Mesenchymal stem cell (in vitro differentiated cells and primary cell): ENCODE measurements around the gene CCDC74B.
"Not testable (repeated sequence)": the region's sequence is repeated elsewhere in the genome, so short reads cannot be mapped to it uniquely, and the experiment has no call there.

Experiments used
- DNase-seq: peaks from one replicate; pipeline ENCODE4 v3.0.0-alpha.2; 2013
- H2AFZ ChIP-seq: one replicate; pipeline ENCODE4 v1.6.1; 2013; ENCODE audit warnings: low read depth, mild to moderate bottlenecking, control low read depth, inconsistent platforms, low read length, moderate library complexity
- H2AK5ac ChIP-seq: 2 replicates; pipeline ENCODE4 v1.6.1; 2013; ENCODE audit warnings: low read length, moderate library complexity, mild to moderate bottlenecking, inconsistent platforms; ENCODE audit not compliant: severe bottlenecking
- H2BK120ac ChIP-seq: one replicate; pipeline ENCODE4 v1.6.1; 2013; ENCODE audit warnings: low read depth, mild to moderate bottlenecking, inconsistent platforms, low read length, moderate library complexity
- H2BK12ac ChIP-seq, 2 experiments: one replicate each; pipeline ENCODE4 v1.6.1; 2013; ENCODE audit warnings: inconsistent platforms in 2 of 2, low read length in 2 of 2, mild to moderate bottlenecking in 2 of 2, moderate library complexity in 2 of 2, control low read depth in 1 of 2
- H2BK15ac ChIP-seq: one replicate; pipeline ENCODE4 v1.6.1; 2013; ENCODE audit warnings: mild to moderate bottlenecking, low read depth, inconsistent platforms; ENCODE audit not compliant: poor library complexity, severe bottlenecking
- H2BK5ac ChIP-seq: 2 replicates; pipeline ENCODE4 v1.6.1; 2013; ENCODE audit warnings: low read depth, mild to moderate bottlenecking, low read length, control low read depth, inconsistent platforms; ENCODE audit not compliant: poor library complexity, severe bottlenecking
- H3K14ac ChIP-seq, 2 experiments: one replicate each; pipeline ENCODE4 v1.6.1; 2013; ENCODE audit warnings: inconsistent platforms in 2 of 2, low read length in 2 of 2, control low read depth in 1 of 2, mild to moderate bottlenecking in 1 of 2, moderate library complexity in 1 of 2
- H3K18ac ChIP-seq, 2 experiments: one replicate each; pipeline ENCODE4 v1.6.1; 2013; ENCODE audit warnings: inconsistent platforms in 2 of 2, low read length in 2 of 2, control low read depth in 1 of 2, low read depth in 1 of 2, mild to moderate bottlenecking in 1 of 2
- H3K23ac ChIP-seq, 2 experiments: one replicate each; pipeline ENCODE4 v1.6.1; 2013; ENCODE audit warnings: inconsistent platforms in 2 of 2, low read length in 2 of 2, mild to moderate bottlenecking in 2 of 2, moderate library complexity in 2 of 2, control low read depth in 1 of 2
- H3K27ac ChIP-seq: 2 replicates; pipeline ENCODE4 v1.5.1; 2013; ENCODE audit warnings: mild to moderate bottlenecking, moderate library complexity, low read length, control low read depth, inconsistent platforms; ENCODE audit not compliant: poor library complexity, severe bottlenecking
- H3K27me3 ChIP-seq, 2 experiments: 2 replicates each; pipeline versions ENCODE4 v1.6.1 to v1.7.0; 2013; ENCODE audit warnings: low read length in 2 of 2, mild to moderate bottlenecking in 2 of 2, moderate library complexity in 2 of 2, control low read depth in 1 of 2, inconsistent platforms in 1 of 2; ENCODE audit not compliant: control insufficient read depth in 1 of 2, insufficient read depth in 1 of 2
- H3K36me3 ChIP-seq, 2 experiments: 2 replicates each; pipeline versions ENCODE4 v1.6.1 to v1.7.0; 2013; ENCODE audit warnings: low read length in 2 of 2, control low read depth in 1 of 2, inconsistent platforms in 1 of 2, low read depth in 1 of 2, mild to moderate bottlenecking in 1 of 2; ENCODE audit not compliant: insufficient read depth in 2 of 2, control insufficient read depth in 1 of 2
- H3K4ac ChIP-seq, 2 experiments: one replicate each; pipeline ENCODE4 v1.6.1; 2013; ENCODE audit warnings: inconsistent platforms in 2 of 2, low read length in 2 of 2, mild to moderate bottlenecking in 2 of 2, moderate library complexity in 2 of 2, control low read depth in 1 of 2, low read depth in 1 of 2
- H3K4me1 ChIP-seq: 2 replicates; pipeline ENCODE4 v1.6.1; 2013; ENCODE audit warnings: low read depth, low read length, control low read depth; ENCODE audit not compliant: control insufficient read depth, insufficient read depth
- H3K4me2 ChIP-seq: 2 replicates; pipeline ENCODE4 v1.6.1; 2013; ENCODE audit warnings: low read length, mild to moderate bottlenecking, inconsistent platforms; ENCODE audit not compliant: poor library complexity, severe bottlenecking
- H3K4me3 ChIP-seq, 2 experiments: 2 replicates each; pipeline versions ENCODE4 v1.5.1 to v1.7.0; 2013; ENCODE audit warnings: low read length in 2 of 2, mild to moderate bottlenecking in 2 of 2, control low read depth in 1 of 2, low read depth in 1 of 2; ENCODE audit not compliant: insufficient read depth in 1 of 2
- H3K79me1 ChIP-seq: replicated peaks from 2 replicates; pipeline ENCODE4 v1.6.1; 2013; ENCODE audit warnings: mild to moderate bottlenecking, control low read depth, low read length, inconsistent platforms; ENCODE audit not compliant: poor library complexity, severe bottlenecking
- H3K9ac ChIP-seq: 2 replicates; pipeline ENCODE4 v1.7.0; 2013; ENCODE audit warnings: mild to moderate bottlenecking, low read length, moderate library complexity
- H3K9me3 ChIP-seq: 2 replicates; pipeline ENCODE4 v1.7.0; 2013; ENCODE audit warnings: mild to moderate bottlenecking, low read length; ENCODE audit not compliant: control insufficient read depth
- H4K8ac ChIP-seq: one replicate; pipeline ENCODE4 v1.6.1; 2013; ENCODE audit warnings: inconsistent platforms, mild to moderate bottlenecking, low read length, moderate library complexity
- H4K91ac ChIP-seq: one replicate; pipeline ENCODE4 v1.6.1; 2013; ENCODE audit warnings: mild to moderate bottlenecking, low read length, inconsistent platforms
- WGBS: methylation state at CpG from one replicate; pipeline ENCODE4 v1.1.7; 2013; ENCODE audit warnings: mixed read lengths; 5-methylcytosine and 5-hydroxymethylcytosine counted together

The CCDC74B gene

DNA sequence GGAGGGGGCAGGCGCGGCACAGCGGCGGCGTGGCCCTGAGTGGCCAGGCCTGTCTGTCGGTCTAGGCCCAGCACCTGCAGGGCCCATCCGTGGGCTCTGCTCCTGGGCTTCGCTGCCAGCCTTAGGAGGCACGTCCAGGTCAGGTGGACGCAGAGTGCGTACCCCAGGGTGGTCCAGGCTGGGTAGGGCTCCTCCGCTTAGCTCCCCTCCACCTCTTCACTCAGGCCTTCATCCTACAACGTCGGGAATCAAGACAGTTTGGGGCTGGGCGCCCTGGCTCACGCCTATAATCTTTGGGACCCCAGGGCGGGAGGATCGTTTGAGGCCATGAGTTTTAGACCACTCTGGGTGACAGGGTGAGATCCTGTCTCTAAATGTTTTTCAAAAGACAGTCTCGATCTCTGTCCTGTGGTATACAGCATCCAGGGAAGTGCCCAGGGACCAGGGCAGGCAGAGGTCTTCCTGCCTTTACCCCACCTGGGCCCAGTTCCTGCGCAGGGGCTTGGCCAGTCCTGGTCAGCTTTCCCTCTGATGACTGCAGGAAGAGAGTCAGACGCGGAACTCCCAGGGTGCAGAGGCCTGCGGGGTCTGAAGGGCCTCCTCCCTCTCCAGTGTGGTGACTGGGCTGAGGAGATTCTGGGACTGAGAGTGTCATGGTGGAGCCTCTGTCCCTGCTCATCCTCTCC is 38.1 kb upstream of the CCDC74B start:
- not testable (repeated sequence) for H2BK15ac ChIP-seq
- Histone ChIP-seq H4K8ac (peak overlapping the region; percentile 92), H3K36me3 (peaks cover 0 to 16% of the 10 kb centered on the region in 2 experiments)

DNA sequence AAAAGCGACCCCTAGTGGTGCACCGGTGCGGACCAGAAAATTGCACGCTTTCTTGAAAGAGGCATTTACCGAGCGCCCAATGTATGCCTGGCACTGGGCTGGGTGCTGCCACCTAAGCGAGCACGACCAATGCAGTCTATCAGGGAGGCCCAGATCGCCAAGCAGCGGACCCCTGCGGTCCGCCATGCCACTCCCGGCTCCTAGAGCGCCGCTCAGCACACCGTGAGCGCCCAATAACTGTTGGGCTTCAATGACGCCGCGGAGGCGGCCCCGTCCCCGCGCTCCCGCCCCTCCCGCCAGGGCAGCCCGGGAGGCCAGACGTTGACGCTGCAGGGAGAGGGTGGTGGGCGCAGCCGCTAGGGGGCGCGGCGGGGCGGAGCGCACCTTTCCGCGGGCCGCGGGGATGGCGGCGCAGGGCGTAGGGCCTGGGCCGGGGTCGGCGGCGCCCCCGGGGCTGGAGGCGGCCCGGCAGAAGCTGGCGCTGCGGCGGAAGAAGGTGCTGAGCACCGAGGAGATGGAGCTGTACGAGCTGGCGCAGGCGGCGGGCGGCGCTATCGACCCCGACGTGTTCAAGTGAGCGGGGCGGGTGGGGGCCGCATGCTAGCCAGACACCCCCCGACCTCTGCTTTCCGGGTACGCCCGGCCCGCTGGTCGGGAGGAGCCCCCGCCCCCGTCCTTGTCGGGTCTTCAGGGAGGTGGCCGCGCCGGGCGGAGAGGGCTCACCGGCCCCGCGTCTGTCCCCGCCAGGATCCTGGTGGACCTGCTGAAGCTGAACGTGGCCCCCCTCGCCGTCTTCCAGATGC is 37.2 kb upstream of the CCDC74B start, which contains the start of gene MZT2B:
MZT2B (plus strand) TSS at position 383 of the 803 bp plus-strand sequence; CDS start at position 404, 21 bp downstream.
- peak within 1 kb of the TSS; percentile 94 for H3K9ac ChIP-seq
- peak within 1 kb of the TSS in 1 of 2 experiments; percentile 4 for H3K14ac ChIP-seq
- H3K4me1 ChIP-seq = peaks cover 33% of the 10 kb centered on the region
- not testable (repeated sequence) for H3K9me3 ChIP-seq, H3K27me3 ChIP-seq, H3K79me1 ChIP-seq
- peak within 1 kb of the TSS; percentile 76 to 99 for H3K18ac ChIP-seq
- peak; percentile 85 for DNase-seq
- H2BK12ac ChIP-seq = peak within 1 kb of the TSS in 1 of 2 experiments; percentile 31
- H2BK5ac ChIP-seq = peak within 1 kb of the TSS; percentile 74
- 1% methylated on average over 51 of the region's 86 CpGs for WGBS
- H3K23ac ChIP-seq = peak within 1 kb of the TSS in 1 of 2 experiments; percentile 90
- peak within 1 kb of the TSS; percentile 62 for H2BK120ac ChIP-seq
- peak within 1 kb of the TSS; percentile 94 for H3K4me2 ChIP-seq
- peak within 1 kb of the TSS; percentile 92 for H4K8ac ChIP-seq
- H3K4ac ChIP-seq = peak within 1 kb of the TSS; percentile 75 to 85
- peak within 1 kb of the TSS; percentile 19 for H2BK15ac ChIP-seq
- peak within 1 kb of the TSS; percentile 53 for H2AK5ac ChIP-seq
- H3K36me3 ChIP-seq = peaks cover 0 to 12% of the 10 kb centered on the region in 2 experiments
- H2AFZ ChIP-seq = peak within 1 kb of the TSS; percentile 81
- H3K4me3 ChIP-seq = peak within 1 kb of the TSS; percentile 83 to 94
- H3K27ac ChIP-seq = peak within 1 kb of the TSS; percentile 87
- H4K91ac ChIP-seq = peak within 1 kb of the TSS; percentile 91

More for the DNA sequence above, 38.1 kb upstream of the CCDC74B start:
- not testable (repeated sequence) for H2BK5ac ChIP-seq, H3K27me3 ChIP-seq, H2BK120ac ChIP-seq, H3K14ac ChIP-seq, H2BK12ac ChIP-seq, H3K9me3 ChIP-seq, H3K23ac ChIP-seq, H2AK5ac ChIP-seq
- Histone ChIP-seq H3K4me1 (peaks cover 33% of the 10 kb centered on the region), H3K4me2 (peak overlapping the region; percentile 86), H3K9ac (peak overlapping the region; percentile 87), H3K4me3 (peak overlapping the region; percentile 61 to 94), H3K79me1 (peaks cover 13% of the 10 kb centered on the region), H3K27ac (peak overlapping the region; percentile 55), H3K18ac (peak overlapping the region; percentile 28 to 43), H4K91ac (peak overlapping the region; percentile 91), H2AFZ (peak overlapping the region; percentile 66), H3K4ac (peak overlapping the region; percentile 24 to 46)
- peak; percentile 23 for DNase-seq
- 43% methylated on average over 14 of the region's 23 CpGs for WGBS

DNA sequence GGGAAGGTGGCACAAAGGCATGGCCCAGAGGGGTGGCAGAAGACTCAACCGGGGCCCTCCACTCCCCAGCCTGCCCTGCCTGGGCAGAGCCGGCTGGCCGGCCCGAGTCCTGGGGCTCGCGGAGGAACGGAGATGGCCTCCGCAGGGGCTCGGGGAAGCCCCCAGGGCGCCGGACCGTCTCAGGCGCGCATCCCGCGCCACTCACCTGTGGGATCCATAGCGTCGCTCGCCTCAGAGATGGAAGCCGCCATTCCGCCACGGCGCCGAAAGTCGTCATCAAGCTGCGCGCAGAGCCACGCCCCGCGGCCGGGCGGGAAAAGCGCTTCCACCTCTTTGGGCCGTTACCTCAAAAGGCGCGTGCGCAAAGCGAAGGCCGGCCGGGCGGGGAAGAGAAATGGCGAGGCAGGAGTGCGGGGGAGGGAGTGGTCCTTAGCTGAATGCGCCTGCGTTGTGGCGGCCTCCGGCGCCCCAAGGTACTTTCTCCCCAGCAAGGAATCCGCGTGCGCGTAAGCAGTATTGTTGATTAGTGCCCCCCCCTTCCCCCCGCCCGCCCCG is 36.5 kb upstream of the CCDC74B start, which contains the start of gene SMPD4:
SMPD4 (minus strand) TSS at position 278 of the 555 bp plus-strand sequence. CDS start 5,010 bp downstream, outside the sequence.
- H3K27ac ChIP-seq = peak within 1 kb of the TSS; percentile 87
- peaks cover 0 to 12% of the 10 kb centered on the region in 2 experiments for H3K36me3 ChIP-seq
- H3K14ac ChIP-seq = peak within 1 kb of the TSS in 1 of 2 experiments; percentile 4
- H2AK5ac ChIP-seq = peak within 1 kb of the TSS; percentile 53
- peaks cover 9% of the 10 kb centered on the region for H3K79me1 ChIP-seq
- peak within 1 kb of the TSS; percentile 75 to 85 for H3K4ac ChIP-seq
- peak within 1 kb of the TSS; percentile 83 to 94 for H3K4me3 ChIP-seq
- peak within 1 kb of the TSS; percentile 74 for H2BK5ac ChIP-seq
- peak within 1 kb of the TSS; percentile 90 for H4K91ac ChIP-seq
- WGBS = under 1% methylated on average over 46 of the region's 55 CpGs
- H4K8ac ChIP-seq = peak within 1 kb of the TSS; percentile 85
- peaks cover 32% of the 10 kb centered on the region for H3K4me1 ChIP-seq
- H2BK12ac ChIP-seq = peak within 1 kb of the TSS in 1 of 2 experiments; percentile 31
- H3K18ac ChIP-seq = peak within 1 kb of the TSS; percentile 76 to 99
- H3K4me2 ChIP-seq = peak within 1 kb of the TSS; percentile 94
- H2AFZ ChIP-seq = peak within 1 kb of the TSS; percentile 81
- H3K27me3 ChIP-seq = no peaks in the 10 kb centered on the region
- peak within 1 kb of the TSS in 1 of 2 experiments; percentile 90 for H3K23ac ChIP-seq
- peak within 1 kb of the TSS; percentile 94 for H3K9ac ChIP-seq
- peak within 1 kb of the TSS; percentile 19 for H2BK15ac ChIP-seq
- peak; percentile 96 for DNase-seq
- peak within 1 kb of the TSS; percentile 62 for H2BK120ac ChIP-seq
- no peaks in the 10 kb centered on the region for H3K9me3 ChIP-seq
